SU-DHL-6 (cell line): ENCODE results near the gene ISG20L2.

ENCODE experiments used
- H2AFZ ChIP-seq: fragments of 200-600 bp; sonication (generic); 2 replicates; pipeline ENCODE4 v1.6.1; 2014; ENCODE audit warnings: low read depth, mild to moderate bottlenecking, moderate library complexity, mixed read lengths, antibody characterized with exemption, low read length; ENCODE audit not compliant: severe bottlenecking
- H3F3A ChIP-seq: fragments of 200-600 bp; shearing (Covaris generic); 2 replicates; pipeline ENCODE4 v1.6.0; 2016; ENCODE audit warnings: antibody characterized with exemption, mild to moderate bottlenecking; ENCODE audit not compliant: insufficient read depth
- H3K27ac ChIP-seq: fragments of 200-600 bp; sonication (generic); 2 replicates; pipeline ENCODE4 v1.5.1; 2016; ENCODE audit warnings: low read depth, mild to moderate bottlenecking, low read length, moderate library complexity, mixed read lengths
- H3K27me3 ChIP-seq: fragments of 200-600 bp; sonication (generic), shearing (Covaris generic); 2 replicates; pipeline ENCODE4 v1.6.0; 2014; ENCODE audit warnings: mild to moderate bottlenecking, low read length
- H3K36me3 ChIP-seq: fragments of 200-600 bp; sonication (generic); 2 replicates; pipeline ENCODE4 v1.6.1; 2014; ENCODE audit warnings: mild to moderate bottlenecking, low read length, mixed read lengths
- H3K4me2 ChIP-seq: fragments of 300-600, 200-600 bp; shearing (Covaris generic), sonication (generic); 2 replicates; pipeline ENCODE4 v1.6.0; 2014; ENCODE audit warnings: low read length, low read depth, mild to moderate bottlenecking; ENCODE audit not compliant: poor library complexity, severe bottlenecking
- H3K4me3 ChIP-seq: fragments of 200-600 bp; sonication (generic); 2 replicates; pipeline ENCODE4 v1.5.1; 2014; ENCODE audit warnings: antibody characterized with exemption, low read length, mild to moderate bottlenecking, mixed read lengths; ENCODE audit not compliant: insufficient read depth, poor library complexity, severe bottlenecking
- H3K79me2 ChIP-seq: fragments of 200-600 bp; sonication (generic); 2 replicates; pipeline ENCODE4 v1.6.1; 2014; ENCODE audit warnings: mild to moderate bottlenecking, low read length, moderate library complexity; ENCODE audit not compliant: insufficient read depth
- H3K9ac ChIP-seq: fragments of 200-600 bp; sonication (generic); 2 replicates; pipeline ENCODE4 v1.7.0; 2014; ENCODE audit warnings: mild to moderate bottlenecking, low read length
- H3K9me2 ChIP-seq: fragments of 200-600 bp; sonication (generic); replicated peaks from 2 replicates; pipeline ENCODE4 v1.6.1; 2014; ENCODE audit warnings: low read length; ENCODE audit not compliant: insufficient read depth
- H3K9me3 ChIP-seq: fragments of 200-600 bp; sonication (generic); 2 replicates; pipeline ENCODE4 v1.6.1; 2014; ENCODE audit warnings: low read length, mixed read lengths; ENCODE audit not compliant: insufficient read depth
- H4K20me1 ChIP-seq: fragments of 200-600 bp; sonication (generic); 2 replicates; pipeline ENCODE4 v1.6.1; 2014; ENCODE audit warnings: low read depth, mild to moderate bottlenecking, antibody characterized with exemption, low read length, moderate library complexity, mixed read lengths
- EZH2phosphoT487 ChIP-seq: fragments of 200-600 bp; sonication (generic), shearing (Covaris generic); conservative IDR thresholded peaks from 2 replicates; pipeline ENCODE4 v1.6.1; 2018; ENCODE audit warnings: mild to moderate bottlenecking, antibody characterized with exemption, low read length, moderate library complexity, mixed read lengths
- TF ChIP-seq, protein P1 (sequence below): fragments of 200-600 bp; sonication (generic); IDR thresholded peaks from one replicate; pipeline ENCODE4 v1.5.1; 2017; ENCODE audit warnings: antibody characterized with exemption, mild to moderate bottlenecking, low read length, moderate library complexity; ENCODE audit not compliant: insufficient read depth, poor library complexity, severe bottlenecking

Gene ISG20L2

DNA sequence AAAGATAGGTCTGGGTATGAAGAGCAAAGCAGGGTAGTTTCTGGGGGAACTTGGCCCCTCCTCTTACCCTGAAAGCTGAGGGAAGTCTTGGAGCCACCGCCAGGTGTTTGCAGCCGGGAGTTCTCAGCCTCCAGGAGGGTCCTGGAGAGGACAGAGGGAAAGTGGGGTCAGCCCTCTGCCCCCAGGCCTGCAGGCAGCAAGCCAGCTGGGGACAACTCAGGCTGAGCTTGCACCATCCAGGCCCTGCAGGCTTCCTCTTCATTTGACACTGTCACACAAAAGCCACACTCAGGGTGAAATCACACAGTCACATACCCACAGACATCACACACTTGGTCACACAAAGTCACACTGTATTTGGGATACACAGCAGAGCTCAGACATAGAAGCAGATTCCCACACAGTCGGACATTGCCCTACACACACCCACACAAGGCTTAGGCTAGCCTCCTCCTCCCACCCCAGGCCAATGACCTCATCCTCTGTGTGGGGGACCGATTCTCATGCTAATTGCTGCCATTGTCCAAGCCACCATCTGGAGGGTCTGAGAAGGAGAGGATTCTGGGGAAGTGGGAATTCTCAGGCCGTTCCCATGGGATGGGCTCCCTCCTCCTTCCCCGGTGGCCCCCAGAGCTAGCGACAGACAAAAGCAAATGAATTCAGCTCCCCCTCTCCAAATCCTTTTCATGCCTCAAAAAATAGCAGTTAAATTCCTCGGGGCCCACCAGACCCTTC, 55.0 kb downstream of the ISG20L2 start:
- H3K27ac ChIP-seq: no peak overlapping the region
- H3K36me3 ChIP-seq: no peaks in the 10 kb centered on the region
- H3K79me2 ChIP-seq: no peaks in the 10 kb centered on the region
- H3K9me2 ChIP-seq: no peaks in the 10 kb centered on the region
- no peaks in the 10 kb centered on the region for H3F3A ChIP-seq
- H3K9ac ChIP-seq: no peak overlapping the region
- H4K20me1 ChIP-seq: no peaks in the 10 kb centered on the region
- no peak overlapping the region for H3K4me2 ChIP-seq
- no peak overlapping the region for H2AFZ ChIP-seq
- no peak for TF ChIP-seq EZH2phosphoT487
- TF ChIP-seq, protein P1, sequence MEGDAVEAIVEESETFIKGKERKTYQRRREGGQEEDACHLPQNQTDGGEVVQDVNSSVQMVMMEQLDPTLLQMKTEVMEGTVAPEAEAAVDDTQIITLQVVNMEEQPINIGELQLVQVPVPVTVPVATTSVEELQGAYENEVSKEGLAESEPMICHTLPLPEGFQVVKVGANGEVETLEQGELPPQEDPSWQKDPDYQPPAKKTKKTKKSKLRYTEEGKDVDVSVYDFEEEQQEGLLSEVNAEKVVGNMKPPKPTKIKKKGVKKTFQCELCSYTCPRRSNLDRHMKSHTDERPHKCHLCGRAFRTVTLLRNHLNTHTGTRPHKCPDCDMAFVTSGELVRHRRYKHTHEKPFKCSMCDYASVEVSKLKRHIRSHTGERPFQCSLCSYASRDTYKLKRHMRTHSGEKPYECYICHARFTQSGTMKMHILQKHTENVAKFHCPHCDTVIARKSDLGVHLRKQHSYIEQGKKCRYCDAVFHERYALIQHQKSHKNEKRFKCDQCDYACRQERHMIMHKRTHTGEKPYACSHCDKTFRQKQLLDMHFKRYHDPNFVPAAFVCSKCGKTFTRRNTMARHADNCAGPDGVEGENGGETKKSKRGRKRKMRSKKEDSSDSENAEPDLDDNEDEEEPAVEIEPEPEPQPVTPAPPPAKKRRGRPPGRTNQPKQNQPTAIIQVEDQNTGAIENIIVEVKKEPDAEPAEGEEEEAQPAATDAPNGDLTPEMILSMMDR: no peak
- no peak overlapping the region for H3K4me3 ChIP-seq
- no peaks in the 10 kb centered on the region for H3K27me3 ChIP-seq
- no peaks in the 10 kb centered on the region for H3K9me3 ChIP-seq
